MCF 10A (cell line): ENCODE results near the gene RPEL1. TPM values are rescaled to one million over a fixed set of nuclear protein-coding genes. Genes with fewer than 3 reads are reported as not detected.
A peak's percentile ranks its signal among the peaks of the same experiment; 100 is the strongest.
"Not testable (repeated sequence)": the region's sequence is repeated elsewhere in the genome, so short reads cannot be mapped to it uniquely, and the experiment has no call there.

Experiments
- Bru-seq: library from RNA; stranded (reverse); fragments of 400-500 nt; gene quantifications from one replicate; lab custom pipeline; 2021; lab: Mats Ljungman, UMichigan
- BruChase-seq, 2 experiments: library from RNA; stranded (reverse); fragments of 400-500 nt; gene quantifications; one replicate each; lab custom pipeline; 2021; lab: Mats Ljungman, UMichigan
- BruUV-seq: library from RNA; stranded (reverse); fragments of 400-500 nt; replicated peaks from 2 replicates; lab custom pipeline; 2021; lab: Mats Ljungman, UMichigan
- CTCF ChIA-PET: fragments of 300-600 bp; sonication (Branson Sonifier 250); formaldehyde crosslinking; extraction: SDS; loops from one replicate; lab custom pipeline; 2021; ENCODE audit warnings: antibody characterized with exemption, inconsistent platforms; lab: Yijun Ruan, JAX
- POLR2A ChIA-PET: fragments of 300-600, 350-650 bp; sonication (Branson Sonifier 250); formaldehyde crosslinking; extraction: SDS; loops from one replicate; lab custom pipeline; 2020; ENCODE audit warnings: antibody characterized with exemption, inconsistent platforms; lab: Yijun Ruan, JAX
- DNase-seq: peaks from one replicate; pipeline ENCODE4 v3.0.0-alpha.2; 2018; ENCODE audit not compliant: unreplicated experiment
- H3K27ac Mint-ChIP-seq: one replicate; pipeline ENCODE4 v1.8.0; 2022; ENCODE audit warnings: mild to moderate bottlenecking, low read depth, mixed read lengths; ENCODE audit not compliant: unreplicated experiment
- H3K27me3 Mint-ChIP-seq: one replicate; pipeline ENCODE4 v1.8.0; 2022; ENCODE audit warnings: mixed read lengths; ENCODE audit not compliant: insufficient read depth, unreplicated experiment
- H3K36me3 Mint-ChIP-seq: one replicate; pipeline ENCODE4 v1.8.0; 2022; ENCODE audit warnings: mild to moderate bottlenecking, moderate library complexity, mixed read lengths; ENCODE audit not compliant: insufficient read depth, unreplicated experiment
- H3K4me1 Mint-ChIP-seq: one replicate; pipeline ENCODE4 v1.8.0; 2022; ENCODE audit warnings: mixed read lengths; ENCODE audit not compliant: insufficient read depth, unreplicated experiment
- H3K4me3 Mint-ChIP-seq: one replicate; pipeline ENCODE4 v1.8.0; 2022; ENCODE audit warnings: mild to moderate bottlenecking, moderate library complexity, mixed read lengths; ENCODE audit not compliant: unreplicated experiment
- H3K9me3 Mint-ChIP-seq: one replicate; pipeline ENCODE4 v1.8.0; 2022; ENCODE audit warnings: mixed read lengths; ENCODE audit not compliant: unreplicated experiment
- intact Hi-C: fragments of 100-400 bp; cut with micrococcal nuclease; formaldehyde crosslinking; loops from 2 replicates; pipeline ENCODE4 v1.14.1; 2022
- long read RNA-seq: library from polyadenylated mRNA; stranded (forward); transcript quantifications from one replicate; pipeline ENCODE4 v2.0.0, GENCODE V29; 2022
- total RNA-seq: library from RNA; stranded (reverse); gene quantifications from 2 replicates; pipeline ENCODE4 v1.2.3, GENCODE V29; 2022
- TF ChIP-seq, protein P1 (sequence below): fragments of 200-600 bp; IDR thresholded peaks from one replicate; pipeline ENCODE4 v1.8.0; 2022; ENCODE audit warnings: antibody characterized with exemption, mild to moderate bottlenecking; ENCODE audit not compliant: unreplicated experiment

RPEL1 gene
- total RNA-seq (not detected in 2 replicates), Bru-seq, nascent RNA (not detected), BruChase-seq, experiment 1, labeled RNA remaining after a 6-hour chase (percentile 29 among the genes with signal in this experiment), BruChase-seq, experiment 2, labeled RNA remaining after a 2-hour chase (percentile 24 among the genes with signal in this experiment)
- long read RNA-seq = 0 reads

DNA sequence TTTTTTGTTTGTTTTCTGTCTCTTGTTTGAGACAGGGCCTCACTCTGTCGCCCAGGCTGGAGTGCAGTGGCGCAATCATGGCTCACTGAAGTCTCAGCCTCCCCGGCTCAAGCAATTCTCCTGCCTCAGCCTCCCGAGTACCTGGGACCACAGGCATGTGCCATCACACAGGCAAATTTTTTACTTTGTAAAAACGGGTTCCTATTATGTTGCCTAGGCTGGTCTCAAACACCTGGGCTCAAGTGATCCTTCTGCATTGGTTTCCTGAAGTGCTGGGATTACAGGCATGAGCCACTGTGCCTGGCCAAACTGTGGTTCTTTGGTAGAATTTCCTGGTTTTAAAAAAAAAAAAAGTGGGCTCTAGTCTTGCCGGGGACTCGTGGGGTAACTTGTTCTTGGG, at the start of gene RPEL1:
TSS of gene RPEL1 (plus strand) at position 301 of the 400 bp plus-strand sequence. CDS start 110 bp downstream, outside the sequence.
- CTCF ChIA-PET = interaction anchor here (0.9 to 2.2 kb wide), 10 partner anchors 9 to 332 kb away, joined by 3 to 15 read pairs (median 4); no protein-coding TSS in a partner anchor
- H3K27me3 Mint-ChIP-seq, DNase-seq, H3K4me3 Mint-ChIP-seq, POLR2A ChIA-PET, intact Hi-C loops, H3K9me3 Mint-ChIP-seq, BruUV-seq, H3K27ac Mint-ChIP-seq, H3K36me3 Mint-ChIP-seq: not testable (repeated sequence)
- peaks cover 16% of the 10 kb centered on the region for H3K4me1 Mint-ChIP-seq

DNA sequence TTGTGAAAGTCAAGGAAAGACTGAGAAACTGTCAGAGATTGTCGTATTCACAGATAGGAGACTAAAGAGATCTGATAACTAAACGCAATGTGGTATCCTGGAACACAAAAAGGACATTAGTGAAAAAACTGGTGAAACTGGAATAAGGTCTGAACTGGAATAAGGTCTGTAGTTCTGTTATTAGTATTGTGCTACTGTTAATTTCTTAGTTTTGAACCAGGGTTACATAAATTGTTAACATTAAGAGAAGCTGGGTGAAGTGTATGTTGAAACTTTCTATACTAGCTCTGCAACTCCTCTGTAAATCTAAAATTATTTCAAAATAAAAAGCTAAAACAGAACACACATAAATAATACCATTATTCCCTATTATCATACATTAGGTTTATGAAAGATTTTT, 49.2 kb upstream of the RPEL1 start:
- intact Hi-C loops = no loop called here
- Mint-ChIP-seq H3K36me3 (no peaks in the 10 kb centered on the region), H3K4me3 (no peak overlapping the region), H3K27ac (no peak overlapping the region), H3K9me3 (no peaks in the 10 kb centered on the region), H3K27me3 (no peaks in the 10 kb centered on the region), H3K4me1 (peaks cover 20% of the 10 kb centered on the region)
- TF ChIP-seq, protein P1, sequence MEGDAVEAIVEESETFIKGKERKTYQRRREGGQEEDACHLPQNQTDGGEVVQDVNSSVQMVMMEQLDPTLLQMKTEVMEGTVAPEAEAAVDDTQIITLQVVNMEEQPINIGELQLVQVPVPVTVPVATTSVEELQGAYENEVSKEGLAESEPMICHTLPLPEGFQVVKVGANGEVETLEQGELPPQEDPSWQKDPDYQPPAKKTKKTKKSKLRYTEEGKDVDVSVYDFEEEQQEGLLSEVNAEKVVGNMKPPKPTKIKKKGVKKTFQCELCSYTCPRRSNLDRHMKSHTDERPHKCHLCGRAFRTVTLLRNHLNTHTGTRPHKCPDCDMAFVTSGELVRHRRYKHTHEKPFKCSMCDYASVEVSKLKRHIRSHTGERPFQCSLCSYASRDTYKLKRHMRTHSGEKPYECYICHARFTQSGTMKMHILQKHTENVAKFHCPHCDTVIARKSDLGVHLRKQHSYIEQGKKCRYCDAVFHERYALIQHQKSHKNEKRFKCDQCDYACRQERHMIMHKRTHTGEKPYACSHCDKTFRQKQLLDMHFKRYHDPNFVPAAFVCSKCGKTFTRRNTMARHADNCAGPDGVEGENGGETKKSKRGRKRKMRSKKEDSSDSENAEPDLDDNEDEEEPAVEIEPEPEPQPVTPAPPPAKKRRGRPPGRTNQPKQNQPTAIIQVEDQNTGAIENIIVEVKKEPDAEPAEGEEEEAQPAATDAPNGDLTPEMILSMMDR = no peak
- ChIA-PET CTCF (interaction anchor here (1.0 to 1.1 kb wide), 2 partner anchors 11 to 31 kb away, joined by 3 read pairs; no protein-coding TSS in a partner anchor), POLR2A (interaction anchor here (1.3 to 1.9 kb wide), 3 partner anchors 11 to 31 kb away, joined by 4 to 7 read pairs (median 4); no protein-coding TSS in a partner anchor)
- DNase-seq = no peak
- BruUV-seq = no TSS peak

DNA sequence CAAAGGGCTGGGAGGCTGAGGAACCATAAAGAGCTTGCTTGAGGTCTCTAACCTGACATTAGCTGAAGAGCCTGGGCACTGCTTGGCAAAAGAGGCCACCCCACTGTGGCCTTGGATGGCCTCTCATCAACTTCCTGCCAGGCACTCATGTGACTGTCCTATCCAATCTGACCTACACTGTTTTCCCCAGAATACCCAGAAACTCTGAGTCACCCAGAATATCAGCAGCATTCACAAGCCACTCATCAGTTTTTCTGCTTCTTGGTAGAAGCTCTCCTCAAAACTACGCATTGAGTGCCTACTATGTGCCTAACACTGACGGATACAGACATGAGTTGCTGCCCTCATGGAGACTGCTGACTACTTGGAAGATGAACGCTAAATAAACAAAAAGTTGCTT, 48.5 kb upstream of the RPEL1 start:
- Mint-ChIP-seq H3K27ac (no peak overlapping the region), H3K27me3 (no peaks in the 10 kb centered on the region), H3K9me3 (no peaks in the 10 kb centered on the region), H3K4me1 (peaks cover 14% of the 10 kb centered on the region), H3K4me3 (no peak overlapping the region), H3K36me3 (no peaks in the 10 kb centered on the region)
- DNase-seq = peak; percentile 58
- BruUV-seq = no TSS peak
- ChIA-PET POLR2A (interaction anchor here (1.3 to 1.9 kb wide), 3 partner anchors 12 to 31 kb away, joined by 4 to 7 read pairs (median 4); no protein-coding TSS in a partner anchor), CTCF (interaction anchor here (0.5 to 1.1 kb wide), 3 partner anchors 12 to 136 kb away, joined by 3 to 4 read pairs (median 3); no protein-coding TSS in a partner anchor)
- intact Hi-C loops = no loop called here
- TF ChIP-seq, protein P1 = no peak

DNA sequence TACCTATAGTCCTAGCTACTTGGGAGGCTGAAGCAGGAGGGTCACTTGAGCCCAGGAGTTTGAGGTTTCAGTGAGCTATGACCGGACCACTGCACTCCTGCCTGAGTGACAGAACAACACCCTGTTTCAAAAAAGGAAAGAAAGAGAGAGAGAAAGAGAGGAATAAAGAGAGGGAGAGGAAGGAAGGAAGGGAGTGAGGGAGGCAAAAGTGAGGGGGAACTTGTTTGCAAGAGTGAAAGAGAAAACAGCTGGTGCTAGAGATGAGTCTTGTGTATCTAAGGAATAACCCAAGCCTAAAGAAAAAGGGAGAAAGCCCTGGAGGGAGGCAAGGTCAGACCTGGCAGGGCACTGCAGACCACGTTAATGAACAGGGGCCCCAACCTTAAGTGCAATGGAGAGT, 47.8 kb upstream of the RPEL1 start:
- ChIA-PET POLR2A (interaction anchor here (0.8 to 1.9 kb wide), 3 partner anchors 12 to 52 kb away, joined by 3 to 7 read pairs (median 4); no protein-coding TSS in a partner anchor), CTCF (interaction anchor here (0.5 kb wide), 1 partner anchor 135 kb away, joined by 4 read pairs; no protein-coding TSS in a partner anchor)
- no peak for DNase-seq
- TF ChIP-seq, protein P1 = no peak
- no peak overlapping the region for H3K4me3 Mint-ChIP-seq
- H3K27ac Mint-ChIP-seq = no peak overlapping the region
- H3K4me1 Mint-ChIP-seq = peaks cover 13% of the 10 kb centered on the region
- intact Hi-C loops = no loop called here
- no peaks in the 10 kb centered on the region for H3K27me3 Mint-ChIP-seq
- BruUV-seq = no TSS peak
- H3K9me3 Mint-ChIP-seq = no peaks in the 10 kb centered on the region
- H3K36me3 Mint-ChIP-seq = no peaks in the 10 kb centered on the region
